Muscle of leg (tissue), 11 donors: Measurements from ENCODE around the gene XIRP2. TPM values are rescaled to one million over a fixed set of nuclear protein-coding genes. Genes with fewer than 3 reads are reported as not detected.

Source experiments
- DNase-seq: peaks from one replicate; pipeline ENCODE4 v3.0.0; 2013
- H3K27ac ChIP-seq: one replicate; pipeline ENCODE4 v1.5.1; 2013; ENCODE audit warnings: mild to moderate bottlenecking, low read length, control low read depth
- H3K27me3 ChIP-seq: one replicate; pipeline ENCODE4 v1.6.1; 2013; ENCODE audit warnings: low read length; ENCODE audit not compliant: control insufficient read depth, insufficient read depth
- H3K36me3 ChIP-seq: one replicate; pipeline ENCODE4 v1.6.1; 2013; ENCODE audit warnings: low read length; ENCODE audit not compliant: control insufficient read depth, insufficient read depth
- H3K4me1 ChIP-seq: one replicate; pipeline ENCODE4 v1.6.1; 2013; ENCODE audit warnings: low read length; ENCODE audit not compliant: control insufficient read depth, insufficient read depth
- H3K4me3 ChIP-seq: one replicate; pipeline ENCODE4 v1.5.1; 2013; ENCODE audit warnings: low read length, control low read depth
- H3K9me3 ChIP-seq: replicated peaks from 2 replicates; pipeline ENCODE4 v1.6.1; 2013; ENCODE audit warnings: low read depth, low read length; ENCODE audit not compliant: control insufficient read depth
- WGBS: methylation state at CpG from one replicate; pipeline ENCODE4 v1.1.5; 2013; ENCODE audit warnings: missing lambda C conversion rate; ENCODE audit not compliant: insufficient coverage; 5-methylcytosine and 5-hydroxymethylcytosine counted together
- polyA plus RNA-seq, 8 donors: library from polyadenylated mRNA; unstranded; fragments of 120-200 nt; gene quantifications; one replicate each; pipeline versions ENCODE4 v1.2.1 to v1.2.3, GENCODE V29; 2013; ENCODE audit warnings: inconsistent platforms in 1 of 8, low replicate concordance in 1 of 8; ENCODE audit not compliant: insufficient read length in 8 of 8, insufficient read depth in 1 of 8
- total RNA-seq: library from RNA; stranded (reverse); fragments of 120-200 nt; gene quantifications from one replicate; pipeline ENCODE4 v1.2.4, GENCODE V29; 2013

Gene XIRP2
- total and polyA plus RNA-seq, 9 donors = 61.8 to 144 (median 107) TPM

DNA sequence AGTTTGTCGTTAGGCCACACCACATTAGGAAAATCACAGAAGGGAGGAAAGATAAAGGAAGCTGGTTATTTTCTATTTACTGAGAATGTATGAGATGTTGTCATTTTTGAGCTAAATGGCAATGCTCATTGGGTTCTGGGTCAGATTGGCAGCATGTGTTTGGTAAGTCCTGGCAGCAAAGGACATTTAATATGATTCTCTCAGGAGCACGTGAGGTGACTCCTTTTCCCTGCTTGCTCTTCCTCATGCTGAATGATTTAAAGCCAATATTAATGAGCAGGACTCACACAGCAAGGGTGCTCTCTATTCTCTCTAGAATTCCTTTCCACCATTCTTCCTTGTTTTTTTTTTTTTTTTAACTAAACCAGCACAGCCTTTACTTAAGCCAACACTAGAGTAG is 298.2 kb downstream of the XIRP2 start:
- 63% methylated on average over 2 of the region's 2 CpGs for WGBS
- Histone ChIP-seq H3K4me3 (no peak overlapping the region), H3K36me3 (no peaks in the 10 kb centered on the region), H3K9me3 (no peaks in the 10 kb centered on the region), H3K27ac (peak overlapping the region; percentile 0), H3K4me1 (peaks cover 10% of the 10 kb centered on the region), H3K27me3 (no peaks in the 10 kb centered on the region)
- no peak for DNase-seq

DNA sequence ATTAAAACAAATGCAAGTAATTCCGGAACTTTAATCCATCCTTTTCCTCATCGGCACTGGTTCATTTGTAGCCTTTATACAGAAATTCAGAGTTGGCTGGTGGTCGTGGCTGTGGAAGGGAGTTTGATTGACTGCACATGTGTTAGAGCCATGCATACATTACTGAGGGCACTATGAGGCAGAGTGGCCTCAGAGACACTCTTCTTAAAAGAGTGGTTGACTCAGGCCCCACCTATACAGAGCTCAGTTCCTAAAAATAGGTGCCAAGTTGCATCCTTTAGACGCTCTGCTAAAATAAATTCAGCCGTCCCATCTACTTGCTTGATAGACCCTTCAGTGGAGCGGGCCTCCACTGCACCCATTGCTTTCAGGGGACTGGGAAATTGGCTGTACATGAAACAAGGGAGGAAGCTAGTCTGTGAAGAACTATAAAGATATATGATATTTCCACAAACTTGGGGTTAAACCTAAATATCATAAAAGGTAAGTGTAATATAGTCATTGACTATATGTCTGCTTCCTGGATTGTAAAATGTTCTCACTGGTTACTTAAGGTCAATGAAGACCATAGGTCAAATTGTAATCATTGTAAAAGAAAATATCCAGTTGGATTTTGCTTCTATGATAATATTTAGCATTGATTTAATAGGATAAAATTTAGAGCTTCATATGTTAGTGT is 298.9 kb downstream of the XIRP2 start:
- peaks cover 10% of the 10 kb centered on the region for H3K4me1 ChIP-seq
- no CpG with 5 or more reads among the region's 6 CpGs for WGBS
- H3K36me3 ChIP-seq = no peaks in the 10 kb centered on the region
- H3K27ac ChIP-seq = peak overlapping the region; percentile 29
- H3K4me3 ChIP-seq = peak overlapping the region; percentile 29
- DNase-seq = peak; percentile 76
- no peaks in the 10 kb centered on the region for H3K27me3 ChIP-seq
- H3K9me3 ChIP-seq = no peaks in the 10 kb centered on the region

DNA sequence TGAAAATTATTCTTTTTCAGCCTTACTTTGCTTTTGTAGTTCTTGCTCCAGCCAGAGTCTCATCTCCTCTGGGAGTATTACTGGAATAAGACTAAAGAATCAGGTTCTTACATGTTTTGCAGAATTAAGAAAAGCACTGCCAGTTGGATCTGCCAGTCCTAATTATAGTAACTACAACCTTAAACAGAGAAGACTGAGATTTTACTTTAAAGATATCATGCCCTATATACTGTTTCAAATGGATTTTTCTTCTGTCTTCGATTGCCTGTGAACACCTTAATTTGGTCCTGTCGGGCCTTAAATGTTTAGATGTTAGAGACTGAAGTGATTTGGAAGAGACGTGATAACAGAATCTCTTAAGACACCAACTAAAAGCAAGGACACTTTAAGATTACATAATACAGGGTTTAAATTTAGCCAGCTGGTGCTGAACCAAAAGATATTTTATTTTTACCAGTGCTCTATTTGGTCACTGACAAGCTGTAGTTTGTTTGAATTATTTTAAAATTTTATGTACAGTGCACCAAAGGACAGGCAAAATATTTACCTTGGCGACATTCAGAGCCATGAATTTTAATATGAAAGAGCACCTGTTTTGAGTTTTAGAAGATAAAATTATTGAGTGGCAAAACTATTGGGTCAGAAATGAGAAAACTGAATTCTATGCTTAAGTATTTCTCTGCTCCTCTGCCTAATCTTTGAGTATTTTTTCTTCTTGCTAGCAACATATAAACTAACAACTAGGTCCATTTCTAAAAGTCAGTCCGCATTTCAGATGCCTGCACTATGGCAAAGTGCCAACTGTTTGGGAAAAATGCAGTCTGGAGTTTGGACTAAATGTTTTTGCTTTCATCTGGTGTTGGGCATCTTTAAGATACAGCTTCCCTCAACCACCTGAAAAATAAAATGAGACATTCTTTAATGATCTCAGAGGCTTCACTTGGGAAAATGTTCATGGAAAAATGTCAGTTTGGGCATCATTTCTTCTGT is 300.0 kb downstream of the XIRP2 start:
- WGBS = no CpG with 5 or more reads among the region's 5 CpGs
- no peaks in the 10 kb centered on the region for H3K27me3 ChIP-seq
- peaks cover 10% of the 10 kb centered on the region for H3K4me1 ChIP-seq
- no peaks in the 10 kb centered on the region for H3K36me3 ChIP-seq
- peak overlapping the region; percentile 29 for H3K4me3 ChIP-seq
- DNase-seq = peak; percentile 83
- peak overlapping the region; percentile 11 for H3K27ac ChIP-seq
- H3K9me3 ChIP-seq = no peaks in the 10 kb centered on the region

DNA sequence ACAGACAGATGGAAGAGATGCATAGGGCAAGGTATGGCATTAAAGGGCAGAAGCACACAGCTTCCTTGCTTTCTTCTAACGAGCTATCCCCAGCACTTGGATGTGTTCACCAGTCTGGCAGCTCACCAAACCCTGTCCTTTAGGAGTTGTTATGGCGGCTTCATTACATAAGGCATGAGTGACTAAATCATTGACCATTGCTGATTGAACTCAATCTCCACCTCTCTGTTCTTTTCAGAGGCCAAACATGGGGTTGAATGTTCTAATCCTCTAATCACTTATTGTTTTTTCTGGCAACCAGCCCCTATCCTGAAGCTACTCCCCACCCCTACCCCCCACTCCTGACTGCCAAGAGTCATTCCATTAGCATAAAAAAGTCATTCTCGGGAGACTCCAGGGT is 301.8 kb downstream of the XIRP2 start:
- Histone ChIP-seq H3K36me3 (no peaks in the 10 kb centered on the region), H3K27ac (no peak overlapping the region), H3K27me3 (no peaks in the 10 kb centered on the region), H3K4me1 (peaks cover 10% of the 10 kb centered on the region), H3K4me3 (no peak overlapping the region), H3K9me3 (no peaks in the 10 kb centered on the region)
- DNase-seq = peak; percentile 25
- WGBS = no CpG with 5 or more reads among the region's 3 CpGs

DNA sequence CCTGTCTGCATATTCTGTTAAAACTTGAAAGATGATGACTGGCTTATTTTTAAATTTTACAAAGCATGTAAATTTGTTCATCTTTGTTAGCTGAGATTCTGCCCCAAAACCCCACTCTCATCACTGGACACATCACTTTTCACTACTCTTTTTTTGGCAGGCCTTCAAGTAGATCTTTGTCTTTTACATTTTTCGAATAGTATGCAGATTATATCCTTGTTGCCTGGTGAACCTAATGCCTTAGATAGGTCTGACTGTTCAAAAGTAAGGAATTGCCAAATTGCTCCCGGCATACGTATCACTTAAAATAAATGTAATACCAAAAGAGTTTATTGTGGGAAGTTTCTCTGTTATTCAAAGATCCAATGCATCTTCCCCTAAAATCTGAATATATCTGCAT is 303.3 kb downstream of the XIRP2 start:
- H3K27ac ChIP-seq = no peak overlapping the region
- no peaks in the 10 kb centered on the region for H3K36me3 ChIP-seq
- WGBS = no CpG with 5 or more reads among the region's 3 CpGs
- no peaks in the 10 kb centered on the region for H3K9me3 ChIP-seq
- no peaks in the 10 kb centered on the region for H3K27me3 ChIP-seq
- DNase-seq = no peak
- peaks cover 12% of the 10 kb centered on the region for H3K4me1 ChIP-seq
- no peak overlapping the region for H3K4me3 ChIP-seq

DNA sequence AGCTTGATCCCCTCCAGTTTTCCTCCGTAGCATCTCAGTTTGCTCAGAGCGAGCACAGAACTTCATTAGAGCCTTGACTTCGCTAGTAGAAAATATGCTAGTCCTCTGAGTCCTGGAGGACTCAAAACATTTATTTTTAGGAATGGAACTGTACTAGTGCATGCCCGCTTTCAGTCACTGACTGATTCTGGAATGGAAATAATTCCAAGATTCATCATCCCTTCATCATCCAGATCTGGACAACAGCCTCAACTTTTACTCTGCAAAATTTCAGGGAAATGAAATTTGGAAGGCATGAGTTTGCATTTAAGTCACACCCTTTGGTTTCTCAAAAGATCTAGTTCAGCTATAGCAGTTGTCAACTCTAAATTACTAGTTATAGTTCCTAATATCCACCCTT is 304.6 kb downstream of the XIRP2 start:
- Histone ChIP-seq H3K36me3 (no peaks in the 10 kb centered on the region), H3K9me3 (no peaks in the 10 kb centered on the region), H3K27me3 (no peaks in the 10 kb centered on the region), H3K4me1 (peaks cover 11% of the 10 kb centered on the region), H3K4me3 (no peak overlapping the region), H3K27ac (no peak overlapping the region)
- DNase-seq = peak; percentile 30
- 80% methylated on average over 1 of the region's 4 CpGs for whole genome bisulfite sequencing

DNA sequence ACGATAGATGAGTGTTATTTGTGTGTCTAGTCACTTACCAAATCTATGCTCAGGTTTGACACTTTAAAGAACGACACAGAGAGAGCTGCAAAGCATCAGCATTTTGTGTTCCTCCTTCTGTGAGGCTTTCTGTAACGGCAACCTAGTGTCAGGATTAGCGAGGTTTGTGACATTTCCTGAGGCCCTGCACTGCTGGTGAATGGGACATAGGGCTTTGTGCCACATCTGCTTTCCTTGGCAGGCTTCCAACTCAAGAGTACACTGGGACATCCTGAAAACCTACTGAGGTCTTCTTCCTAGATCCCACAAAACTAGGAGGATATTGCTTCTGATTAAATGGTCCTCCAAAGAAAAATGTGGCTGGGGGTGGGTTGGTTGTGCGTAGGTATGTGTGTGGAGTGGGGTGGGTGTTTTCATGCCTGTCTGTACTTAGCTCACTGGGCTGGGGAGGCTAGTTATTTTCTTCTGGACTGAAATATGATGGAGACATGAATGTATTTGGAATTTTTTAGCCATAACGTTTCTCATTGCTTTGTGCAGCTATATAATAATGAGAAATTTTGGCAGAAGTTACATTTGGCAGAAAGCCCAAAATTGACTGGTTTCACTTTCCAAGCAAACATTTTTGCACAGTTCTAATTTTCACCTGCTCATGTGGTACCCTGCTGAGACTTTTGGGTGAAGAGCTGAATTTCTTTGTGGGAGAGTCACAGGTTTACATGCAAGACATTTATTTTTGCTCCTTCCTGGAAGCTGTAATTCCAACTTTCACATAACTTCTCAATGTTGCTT is 308.4 kb downstream of the XIRP2 start:
- Histone ChIP-seq H3K9me3 (no peaks in the 10 kb centered on the region), H3K27me3 (no peaks in the 10 kb centered on the region), H3K4me3 (no peak overlapping the region), H3K27ac (peak overlapping the region; percentile 15), H3K36me3 (no peaks in the 10 kb centered on the region), H3K4me1 (peaks cover 7% of the 10 kb centered on the region)
- peak; percentile 75 for DNase-seq
- 0% methylated on average over 1 of the region's 6 CpGs for WGBS

DNA sequence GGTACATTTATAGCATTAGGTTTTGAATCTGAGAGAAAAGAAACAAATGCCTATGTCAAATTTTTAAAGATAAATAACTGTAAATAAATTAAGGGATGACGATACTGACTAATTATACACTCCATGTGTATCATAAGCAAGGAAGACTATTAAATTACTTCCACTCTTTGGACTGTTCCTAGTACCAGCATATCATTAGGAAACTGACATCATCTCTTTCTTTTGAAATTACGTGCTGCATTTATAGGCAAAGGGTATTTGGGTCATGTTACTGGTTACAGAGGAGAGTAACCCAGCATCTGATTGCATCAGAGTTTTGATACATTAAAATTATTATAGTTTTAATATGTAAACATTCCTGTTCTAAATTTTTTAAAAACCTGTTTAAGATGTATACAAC is 309.7 kb downstream of the XIRP2 start:
- peaks cover 7% of the 10 kb centered on the region for H3K4me1 ChIP-seq
- H3K27me3 ChIP-seq = no peaks in the 10 kb centered on the region
- no peaks in the 10 kb centered on the region for H3K9me3 ChIP-seq
- H3K4me3 ChIP-seq = no peak overlapping the region
- no peaks in the 10 kb centered on the region for H3K36me3 ChIP-seq
- no CpG with 5 or more reads among the region's 2 CpGs for WGBS
- DNase-seq = no peak
- no peak overlapping the region for H3K27ac ChIP-seq

DNA sequence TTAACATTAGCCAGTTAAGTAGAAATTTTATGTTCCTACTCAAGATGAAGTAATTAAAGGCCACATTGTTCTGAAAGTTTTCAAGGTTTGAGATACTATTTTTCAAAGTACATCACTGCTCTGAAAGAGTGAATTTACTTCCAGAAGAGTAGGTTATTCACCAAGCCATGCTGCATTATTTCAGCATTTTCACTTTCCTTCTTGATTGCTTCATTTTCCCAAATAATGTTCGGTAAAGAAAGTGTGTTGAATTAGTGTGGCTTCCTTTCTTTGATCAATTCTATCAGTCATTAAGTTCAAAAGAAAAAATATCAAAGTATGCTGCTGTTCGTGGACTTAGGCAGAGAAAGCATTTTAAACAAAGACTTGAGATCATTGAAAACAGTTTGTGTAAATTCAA is 310.3 kb downstream of the XIRP2 start:
- Histone ChIP-seq H3K36me3 (no peaks in the 10 kb centered on the region), H3K27ac (no peak overlapping the region), H3K9me3 (no peaks in the 10 kb centered on the region), H3K4me3 (no peak overlapping the region), H3K4me1 (peaks cover 7% of the 10 kb centered on the region), H3K27me3 (no peaks in the 10 kb centered on the region)
- no peak for DNase-seq
- no CpG with 5 or more reads among the region's 2 CpGs for WGBS

DNA sequence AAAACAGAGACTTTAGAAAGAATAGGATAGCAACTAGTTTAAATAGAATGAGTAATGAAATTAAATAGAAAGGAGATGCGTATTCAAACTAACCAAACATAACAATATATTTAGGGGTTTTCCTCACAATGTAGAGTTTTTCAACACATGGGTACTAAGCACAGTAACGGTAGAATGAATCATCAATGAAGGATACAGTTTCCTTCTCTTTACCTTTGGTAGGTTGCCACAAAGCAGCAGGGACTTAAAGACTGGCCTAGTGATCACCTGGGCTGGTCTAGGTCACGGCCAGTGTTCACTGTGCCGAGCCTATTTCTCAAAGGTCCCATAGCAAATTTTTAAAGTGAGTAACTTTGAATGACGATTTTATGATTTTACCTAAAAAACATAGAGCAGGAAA is 311.7 kb downstream of the XIRP2 start:
- Histone ChIP-seq H3K4me3 (no peak overlapping the region), H3K9me3 (no peaks in the 10 kb centered on the region), H3K4me1 (peaks cover 7% of the 10 kb centered on the region), H3K27me3 (no peaks in the 10 kb centered on the region), H3K36me3 (no peaks in the 10 kb centered on the region), H3K27ac (no peak overlapping the region)
- no peak for DNase-seq
- WGBS = 93% methylated on average over 3 of the region's 5 CpGs
